SK-N-SH (cell line): ENCODE results near the gene MRPS18A. TPM values are rescaled to one million over a fixed set of nuclear protein-coding genes. Genes with fewer than 3 reads are reported as not detected.

Experiments used
- CTCF ChIA-PET: fragments of 300-600, 350-600 bp; formaldehyde crosslinking; extraction: SDS; loops from one replicate; lab custom pipeline; 2021; lab: Yijun Ruan, JAX
- POLR2A ChIA-PET: fragments of 350-600 bp; sonication (Branson Sonifier 250); formaldehyde crosslinking; extraction: SDS; loops from one replicate; lab custom pipeline; 2020; ENCODE audit warnings: antibody characterized with exemption, inconsistent platforms; lab: Yijun Ruan, JAX
- DNase-seq: peaks from one replicate; pipeline ENCODE4 v3.0.0; 2012
- H2AFZ ChIP-seq: fragments of 200-600 bp; sonication (generic); 2 replicates; pipeline ENCODE4 v1.8.1; 2016; ENCODE audit warnings: antibody characterized with exemption, mild to moderate bottlenecking, low read depth
- H3F3A ChIP-seq: fragments of 200-600 bp; sonication (generic); replicated peaks from 2 replicates; pipeline ENCODE3; 2016; ENCODE audit warnings: antibody characterized with exemption, mild to moderate bottlenecking; ENCODE audit not compliant: insufficient read depth
- H3K27ac ChIP-seq, 2 experiments: fragments of 200-500 bp in 1 of 2; fragments of 200-600 bp in 1 of 2; sonication (Bioruptor generic) in 1 of 2; sonication (generic), shearing (Covaris generic) in 1 of 2; 2 replicates each; pipeline versions ENCODE4 v1.5.1 to v1.6.1; 2014 to 2016; ENCODE audit warnings: low read depth in 2 of 2, inconsistent platforms in 1 of 2, low read length in 1 of 2, mild to moderate bottlenecking in 1 of 2, mixed read lengths in 1 of 2
- H3K27me3 ChIP-seq: fragments of 200-600 bp; sonication (generic), shearing (Covaris generic); 2 replicates; pipeline ENCODE4 v1.6.1; 2016; ENCODE audit warnings: mixed run types; ENCODE audit not compliant: insufficient read depth
- H3K36me3 ChIP-seq, 2 experiments: fragments of 200-500 bp in 1 of 2; fragments of 200-600 bp in 1 of 2; sonication (Bioruptor generic) in 1 of 2; sonication (generic) in 1 of 2; replicated peaks in 1 of 2; 2 replicates each; pipeline versions ENCODE3 to v1.5.1; 2014 to 2016; ENCODE audit warnings: low read length in 1 of 2, mild to moderate bottlenecking in 1 of 2; ENCODE audit not compliant: insufficient read depth in 2 of 2, control insufficient read depth in 1 of 2
- H3K4me1 ChIP-seq, 2 experiments: fragments of 200-500 bp in 1 of 2; fragments of 200-600 bp in 1 of 2; sonication (Bioruptor generic) in 1 of 2; sonication (generic), shearing (Covaris generic) in 1 of 2; 2 replicates each; pipeline versions ENCODE4 v1.5.1 to v1.6.1; 2014 to 2016; ENCODE audit warnings: low read depth in 1 of 2, low read length in 1 of 2, mixed run types in 1 of 2; ENCODE audit not compliant: insufficient read depth in 2 of 2, control insufficient read depth in 1 of 2
- H3K4me2 ChIP-seq: fragments of 200-600 bp; sonication (generic), shearing (Covaris generic); 2 replicates; pipeline ENCODE4 v1.6.1; 2017; ENCODE audit warnings: mixed run types
- H3K4me3 ChIP-seq, 2 experiments: fragments of 200-500 bp in 1 of 2; fragments of 200-600 bp in 1 of 2; sonication (Bioruptor generic) in 1 of 2; sonication (generic), shearing (Covaris generic) in 1 of 2; 2 replicates each; pipeline versions ENCODE4 v1.5.1 to v1.8.1; 2014 to 2016; ENCODE audit warnings: low read depth in 2 of 2, inconsistent platforms in 1 of 2, low read length in 1 of 2, mild to moderate bottlenecking in 1 of 2, mixed read lengths in 1 of 2, moderate library complexity in 1 of 2
- H3K79me2 ChIP-seq: fragments of 200-600 bp; sonication (generic); 2 replicates; pipeline ENCODE4 v1.8.1; 2017; ENCODE audit warnings: mild to moderate bottlenecking; ENCODE audit not compliant: insufficient read depth
- H3K9ac ChIP-seq: fragments of 200-600 bp; sonication (generic); 2 replicates; pipeline ENCODE4 v1.6.1; 2017; ENCODE audit warnings: mixed run types
- H3K9me2 ChIP-seq: fragments of 200-600 bp; sonication (generic); 2 replicates; pipeline ENCODE4 v1.6.1; 2017; ENCODE audit warnings: mixed run types
- H3K9me3 ChIP-seq: fragments of 200-600 bp; sonication (generic); 2 replicates; pipeline ENCODE4 v1.6.1; 2017; ENCODE audit warnings: mixed run types, mild to moderate bottlenecking, moderate library complexity
- H4K20me1 ChIP-seq: fragments of 200-600 bp; sonication (generic); 2 replicates; pipeline ENCODE4 v1.6.1; 2017; ENCODE audit warnings: mild to moderate bottlenecking, mixed run types; ENCODE audit not compliant: insufficient read depth
- ELF1 ChIP-seq: IDR thresholded peaks from 2 replicates; pipeline ENCODE4 v1.4.0; 2012
- EZH2phosphoT487 ChIP-seq: fragments of 200-600 bp; sonication (generic); IDR thresholded peaks from 2 replicates; pipeline ENCODE4 v1.6.1; 2017; ENCODE audit warnings: low read depth, mixed run types, mild to moderate bottlenecking, antibody characterized with exemption, moderate library complexity, borderline replicate concordance
- FOSL2 ChIP-seq: IDR thresholded peaks from 2 replicates; pipeline ENCODE4 v1.4.0; 2012; ENCODE audit warnings: low read depth, mild to moderate bottlenecking, moderate library complexity, borderline replicate concordance
- FOXJ3 ChIP-seq: sonication (generic); formaldehyde crosslinking; IDR thresholded peaks from 2 replicates; pipeline ENCODE4 v1.5.1; 2020; ENCODE audit warnings: mild to moderate bottlenecking, missing genetic modification reagents
- JUND ChIP-seq: IDR thresholded peaks from 2 replicates; pipeline ENCODE4 v1.4.0; 2012
- MEF2A ChIP-seq: IDR thresholded peaks from 2 replicates; pipeline ENCODE4 v1.4.0; 2012; ENCODE audit warnings: low read depth, borderline replicate concordance
- MXI1 ChIP-seq: IDR thresholded peaks from 2 replicates; pipeline ENCODE4 v1.6.1; 2012; ENCODE audit warnings: mild to moderate bottlenecking, low read depth, low read length, improper control_type of control experiment
- NFIC ChIP-seq: IDR thresholded peaks from 2 replicates; pipeline ENCODE4 v1.4.0; 2012; ENCODE audit warnings: borderline replicate concordance
- NRF1 ChIP-seq: IDR thresholded peaks from 2 replicates; pipeline ENCODE4 v1.6.1; 2012; ENCODE audit warnings: low read depth, mild to moderate bottlenecking, low read length
- PBX3 ChIP-seq: IDR thresholded peaks from 2 replicates; pipeline ENCODE4; 2012
- RAD21 ChIP-seq: IDR thresholded peaks from 2 replicates; pipeline ENCODE4 v1.6.1; 2012; ENCODE audit warnings: mild to moderate bottlenecking, low read length
- RCOR1 ChIP-seq: fragments of 150-350 bp; IDR thresholded peaks from 2 replicates; pipeline ENCODE4 v1.6.1; 2017; ENCODE audit warnings: antibody characterized with exemption, low read length
- REST ChIP-seq: IDR thresholded peaks from 2 replicates; pipeline ENCODE4 v1.6.1; 2012; ENCODE audit warnings: mild to moderate bottlenecking, low read depth, low read length, moderate library complexity
- SIN3A ChIP-seq: IDR thresholded peaks from 2 replicates; pipeline ENCODE4 v1.6.1; 2012; ENCODE audit warnings: low read depth, mild to moderate bottlenecking, low read length, moderate library complexity, borderline replicate concordance
- SMC3 ChIP-seq: IDR thresholded peaks from 2 replicates; pipeline ENCODE4 v1.6.1; 2012; ENCODE audit warnings: low read depth, low read length, improper control_type of control experiment
- TAF1 ChIP-seq: IDR thresholded peaks from 2 replicates; pipeline ENCODE4 v1.6.1; 2012; ENCODE audit warnings: low read depth, mild to moderate bottlenecking, low read length, moderate library complexity, borderline replicate concordance
- TEAD4 ChIP-seq: IDR thresholded peaks from 2 replicates; pipeline ENCODE4 v1.4.0; 2012; ENCODE audit warnings: mild to moderate bottlenecking, borderline replicate concordance; ENCODE audit not compliant: insufficient read depth
- USF2 ChIP-seq: fragments of 150-350 bp; IDR thresholded peaks from 2 replicates; pipeline ENCODE4 v1.6.1; 2017; ENCODE audit warnings: antibody characterized with exemption, low read length, low read depth, borderline replicate concordance
- YY1 ChIP-seq: IDR thresholded peaks from 2 replicates; pipeline ENCODE4 v1.4.0; 2012; ENCODE audit warnings: low read depth, mild to moderate bottlenecking
- ZBTB33 ChIP-seq: IDR thresholded peaks from 2 replicates; pipeline ENCODE4 v1.4.0; 2012; ENCODE audit warnings: low read depth, borderline replicate concordance
- WGBS: methylation state at CpG from one replicate; pipeline ENCODE4 v1.1.6; 2017; ENCODE audit warnings: low lambda C conversion rate; 5-methylcytosine and 5-hydroxymethylcytosine counted together
- polyA plus RNA-seq, 3 experiments: library from polyadenylated mRNA; depleted of rRNA; stranded (reverse); fragments of >200 nt; gene quantifications; 2 replicates each; pipeline ENCODE4 v1.2.3, GENCODE V29; 2012
- TF ChIP-seq, protein P1 (sequence below): IDR thresholded peaks from 2 replicates; pipeline ENCODE4 v1.4.0; 2012; ENCODE audit warnings: low read depth, borderline replicate concordance

MRPS18A gene
- polyA plus RNA-seq, 1 of the 3 experiments (the other 2 are of a cell fraction): 57.0 TPM

GRCh38 chr6:43658161-43658560 lies 29.4 kb downstream of the MRPS18A start (continued):
- TF ChIP-seq USF2: no peak
- no peak for TF ChIP-seq MXI1
- no peak for TF ChIP-seq FOSL2
- TF ChIP-seq EZH2phosphoT487: no peak

- no peaks in the 10 kb centered on the region for H3K4me1 ChIP-seq
- POLR2A ChIA-PET: no interaction called here
- H3K79me2 ChIP-seq: no peaks in the 10 kb centered on the region
- H2AFZ ChIP-seq: no peak overlapping the region
- H3K9me3 ChIP-seq: no peaks in the 10 kb centered on the region
- TF ChIP-seq ZBTB33 (no peak), MEF2A (no peak), SMC3 (no peak), PBX3 (no peak), EZH2phosphoT487 (no peak), USF2 (no peak), NRF1 (no peak), NFIC (no peak), JUND (no peak), RCOR1 (no peak), TAF1 (no peak), RAD21 (no peak), FOSL2 (no peak), REST (no peak), FOXJ3 (CRISPR knock-in tag) (no peak), ELF1 (no peak), TEAD4 (no peak), SIN3A (no peak), YY1 (no peak)
- TF ChIP-seq, protein P1, sequence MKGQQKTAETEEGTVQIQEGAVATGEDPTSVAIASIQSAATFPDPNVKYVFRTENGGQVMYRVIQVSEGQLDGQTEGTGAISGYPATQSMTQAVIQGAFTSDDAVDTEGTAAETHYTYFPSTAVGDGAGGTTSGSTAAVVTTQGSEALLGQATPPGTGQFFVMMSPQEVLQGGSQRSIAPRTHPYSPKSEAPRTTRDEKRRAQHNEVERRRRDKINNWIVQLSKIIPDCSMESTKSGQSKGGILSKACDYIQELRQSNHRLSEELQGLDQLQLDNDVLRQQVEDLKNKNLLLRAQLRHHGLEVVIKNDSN: no peak
- CTCF ChIA-PET: interaction anchor here (1.2 to 2.5 kb wide), 4 partner anchors 9 to 421 kb away, joined by 3 to 10 read pairs (median 6); no protein-coding TSS in a partner anchor
- H4K20me1 ChIP-seq: no peaks in the 10 kb centered on the region
- H3K9me2 ChIP-seq: no peaks in the 10 kb centered on the region
- H3K9ac ChIP-seq: no peak overlapping the region
- no peak overlapping the region for H3K27ac ChIP-seq
- H3K27me3 ChIP-seq: no peaks in the 10 kb centered on the region
- 85% methylated on average over 3 of the region's 3 CpGs for WGBS
- DNase-seq: no peak
- H3K4me2 ChIP-seq: no peak overlapping the region
- no peaks in the 10 kb centered on the region for H3F3A ChIP-seq
- no peak overlapping the region for H3K4me3 ChIP-seq
- H3K36me3 ChIP-seq: no peaks in the 10 kb centered on the region
Measured at GRCh38 chr6:43657221-43657802, 30.3 kb downstream of the MRPS18A start.
